SK-N-SH treated with all-trans-retinoic acid at 6 μM for 48 hours (cell line): ENCODE data around the gene TAOK3.

ENCODE experiments used
- ATAC-seq: fragments of 200-7000 bp; cut with Tn5 transposase; 3 replicates; pipeline ENCODE4 v1.9.1; 2020; ENCODE audit warnings: mild to moderate bottlenecking, moderate library complexity
- ARNTL ChIP-seq: fragments of 450-650 bp; formaldehyde crosslinking; IDR thresholded peaks from 2 replicates; pipeline ENCODE4 v1.5.0; 2020; ENCODE audit warnings: low read depth, mild to moderate bottlenecking, moderate library complexity, borderline replicate concordance
- BACH2 ChIP-seq: fragments of 250-450 bp; sonication (Bioruptor Pico); IDR thresholded peaks from 2 replicates; pipeline ENCODE4 v1.9.0; 2021; ENCODE audit warnings: mild to moderate bottlenecking, borderline replicate concordance
- CREB5 ChIP-seq: fragments of 250-450 bp; sonication (Bioruptor Pico); IDR thresholded peaks from 2 replicates; pipeline ENCODE4 v1.5.1; 2020; ENCODE audit warnings: low read depth, mild to moderate bottlenecking, moderate library complexity
- CSDC2 ChIP-seq: fragments of 250-450 bp; sonication (Bioruptor Pico); IDR thresholded peaks from 2 replicates; pipeline ENCODE4 v1.5.0; 2020; ENCODE audit warnings: mild to moderate bottlenecking, moderate library complexity
- CSRNP3 ChIP-seq: fragments of 250-450 bp; sonication (Bioruptor Pico); IDR thresholded peaks from 2 replicates; pipeline ENCODE4 v1.5.1; 2021; ENCODE audit warnings: mild to moderate bottlenecking, moderate library complexity
- ESRRG ChIP-seq: fragments of 250-450 bp; sonication (Bioruptor Pico); IDR thresholded peaks from 2 replicates; pipeline ENCODE4 v1.6.1; 2021; ENCODE audit warnings: mild to moderate bottlenecking
- GLIS3 ChIP-seq: fragments of 250-450 bp; sonication (Bioruptor Pico); IDR thresholded peaks from 2 replicates; pipeline ENCODE4 v1.5.0; 2020; ENCODE audit warnings: mild to moderate bottlenecking, moderate library complexity
- ISL1 ChIP-seq: fragments of 250-450 bp; sonication (Bioruptor Pico); IDR thresholded peaks from 2 replicates; pipeline ENCODE4 v2.1.2; 2022; ENCODE audit warnings: mild to moderate bottlenecking, moderate library complexity
- OSR1 ChIP-seq: fragments of 250-450 bp; sonication (Bioruptor Pico); IDR thresholded peaks from 2 replicates; pipeline ENCODE4 v1.8.0; 2022; ENCODE audit warnings: moderate library complexity, mild to moderate bottlenecking, inconsistent platforms
- PATZ1 ChIP-seq: fragments of 250-450 bp; sonication (Bioruptor Pico); IDR thresholded peaks from 2 replicates; pipeline ENCODE4 v1.8.0; 2020; ENCODE audit warnings: mild to moderate bottlenecking, moderate library complexity, borderline replicate concordance
- POU6F1 ChIP-seq: fragments of 250-450 bp; sonication (Bioruptor Pico); IDR thresholded peaks from 2 replicates; pipeline ENCODE4 v1.8.0; 2021; ENCODE audit warnings: low read depth, mild to moderate bottlenecking, moderate library complexity, borderline replicate concordance
- PPARA ChIP-seq: fragments of 250-450 bp; sonication (Bioruptor Pico); IDR thresholded peaks from 2 replicates; pipeline ENCODE4 v1.5.0; 2020; ENCODE audit warnings: mild to moderate bottlenecking, borderline replicate concordance
- RARB ChIP-seq: fragments of 250-450 bp; sonication (Bioruptor Pico); IDR thresholded peaks from 2 replicates; pipeline ENCODE4 v1.8.0; 2021; ENCODE audit warnings: mild to moderate bottlenecking, moderate library complexity
- SNAI2 ChIP-seq: fragments of 250-450 bp; sonication (Bioruptor Pico); IDR thresholded peaks from 2 replicates; pipeline ENCODE4 v1.5.0; 2020; ENCODE audit warnings: mild to moderate bottlenecking, moderate library complexity
- TCF4 ChIP-seq: fragments of 250-450 bp; sonication (Bioruptor Pico); IDR thresholded peaks from 2 replicates; pipeline ENCODE4 v1.8.0; 2021; ENCODE audit warnings: mild to moderate bottlenecking, moderate library complexity, borderline replicate concordance
- TOX ChIP-seq: fragments of 250-450 bp; sonication (Bioruptor Pico); IDR thresholded peaks from 2 replicates; pipeline ENCODE4 v1.8.0; 2021; ENCODE audit warnings: mild to moderate bottlenecking, moderate library complexity, borderline replicate concordance
- TSHZ2 ChIP-seq: fragments of 250-450 bp; sonication (Bioruptor Pico); IDR thresholded peaks from 2 replicates; pipeline ENCODE4 v1.5.0; 2020; ENCODE audit warnings: mild to moderate bottlenecking, moderate library complexity
- ZC3H10 ChIP-seq: fragments of 250-450 bp; sonication (Bioruptor Pico); IDR thresholded peaks from 2 replicates; pipeline ENCODE4 v1.5.1; 2021; ENCODE audit warnings: mild to moderate bottlenecking, moderate library complexity
- ZFP3 ChIP-seq: fragments of 250-450 bp; sonication (Bioruptor Pico); IDR thresholded peaks from 2 replicates; pipeline ENCODE4 v1.5.0; 2020; ENCODE audit warnings: mild to moderate bottlenecking, moderate library complexity
- ZFP30 ChIP-seq: fragments of 450-650 bp; formaldehyde crosslinking; IDR thresholded peaks from 2 replicates; pipeline ENCODE4 v1.5.0; 2022; ENCODE audit warnings: mild to moderate bottlenecking, moderate library complexity
- ZNF565 ChIP-seq: fragments of 450-650 bp; formaldehyde crosslinking; conservative IDR thresholded peaks from 2 replicates; pipeline ENCODE4 v1.5.0; 2020; ENCODE audit warnings: low read depth, mild to moderate bottlenecking, moderate library complexity
- ZNF70 ChIP-seq: fragments of 450-650 bp; formaldehyde crosslinking; IDR thresholded peaks from 2 replicates; pipeline ENCODE4 v1.5.0; 2020; ENCODE audit warnings: mild to moderate bottlenecking, moderate library complexity
- ZNF8 ChIP-seq: fragments of 450-650 bp; formaldehyde crosslinking; IDR thresholded peaks from 2 replicates; pipeline ENCODE4 v1.5.0; 2020; ENCODE audit warnings: mild to moderate bottlenecking, moderate library complexity

Gene TAOK3

GRCh38 chr12:118347916-118348315 is 24.8 kb downstream of the TAOK3 start:
- TF ChIP-seq BACH2 (CRISPR knock-in tag), result no peak
- no peak for TF ChIP-seq CSDC2 (CRISPR knock-in tag)
- no peak for ATAC-seq

GRCh38 chr12:118346895-118347294 is 25.8 kb downstream of the TAOK3 start:
- no peak for TF ChIP-seq ARNTL (CRISPR knock-in tag)
- no peak for ATAC-seq

- no peak for ATAC-seq
- no peak for TF ChIP-seq ZNF565
- TF ChIP-seq TOX (CRISPR knock-in tag), result no peak
- no peak for TF ChIP-seq ZNF8
These were observed 27.4 kb downstream of the TAOK3 start for GRCh38 chr12:118345355-118345754.

- ATAC-seq, result no peak
- TF ChIP-seq OSR1 (CRISPR knock-in tag), result no peak
- no peak for TF ChIP-seq BACH2 (CRISPR knock-in tag)
- no peak for TF ChIP-seq PATZ1 (CRISPR knock-in tag)
- TF ChIP-seq PPARA (CRISPR knock-in tag), result no peak
- no peak for TF ChIP-seq POU6F1 (CRISPR knock-in tag)
- no peak for TF ChIP-seq ESRRG
- no peak for TF ChIP-seq TCF4 (CRISPR knock-in tag)
- no peak for TF ChIP-seq RARB (CRISPR knock-in tag)
These were observed 27.9 kb downstream of the TAOK3 start for GRCh38 chr12:118344829-118345228.

GRCh38 chr12:118342090-118342489 is 30.6 kb downstream of the TAOK3 start:
- no peak for TF ChIP-seq PPARA (CRISPR knock-in tag)
- TF ChIP-seq ZFP30 (CRISPR knock-in tag), result no peak
- no peak for TF ChIP-seq TCF4 (CRISPR knock-in tag)
- TF ChIP-seq ZNF70, result no peak
- TF ChIP-seq CSDC2 (CRISPR knock-in tag), result no peak
- TF ChIP-seq RARB (CRISPR knock-in tag), result no peak
- no peak for TF ChIP-seq TSHZ2 (CRISPR knock-in tag)
- TF ChIP-seq BACH2 (CRISPR knock-in tag), result no peak
- no peak for TF ChIP-seq GLIS3 (CRISPR knock-in tag)
- TF ChIP-seq POU6F1 (CRISPR knock-in tag), result no peak
- TF ChIP-seq ISL1 (CRISPR knock-in tag), result no peak
- no peak for TF ChIP-seq ZFP3
- TF ChIP-seq ESRRG, result no peak
- TF ChIP-seq SNAI2 (CRISPR knock-in tag), result no peak
- TF ChIP-seq ZC3H10 (CRISPR knock-in tag), result no peak
- TF ChIP-seq CSRNP3 (CRISPR knock-in tag), result no peak
- no peak for TF ChIP-seq CREB5 (CRISPR knock-in tag)
- no peak for ATAC-seq
